ENCODE data around the gene STAT2.
"Not testable (repeated sequence)": the region's sequence is repeated elsewhere in the genome, so short reads cannot be mapped to it uniquely, and the experiment has no call there.

STAT2 gene

DNA sequence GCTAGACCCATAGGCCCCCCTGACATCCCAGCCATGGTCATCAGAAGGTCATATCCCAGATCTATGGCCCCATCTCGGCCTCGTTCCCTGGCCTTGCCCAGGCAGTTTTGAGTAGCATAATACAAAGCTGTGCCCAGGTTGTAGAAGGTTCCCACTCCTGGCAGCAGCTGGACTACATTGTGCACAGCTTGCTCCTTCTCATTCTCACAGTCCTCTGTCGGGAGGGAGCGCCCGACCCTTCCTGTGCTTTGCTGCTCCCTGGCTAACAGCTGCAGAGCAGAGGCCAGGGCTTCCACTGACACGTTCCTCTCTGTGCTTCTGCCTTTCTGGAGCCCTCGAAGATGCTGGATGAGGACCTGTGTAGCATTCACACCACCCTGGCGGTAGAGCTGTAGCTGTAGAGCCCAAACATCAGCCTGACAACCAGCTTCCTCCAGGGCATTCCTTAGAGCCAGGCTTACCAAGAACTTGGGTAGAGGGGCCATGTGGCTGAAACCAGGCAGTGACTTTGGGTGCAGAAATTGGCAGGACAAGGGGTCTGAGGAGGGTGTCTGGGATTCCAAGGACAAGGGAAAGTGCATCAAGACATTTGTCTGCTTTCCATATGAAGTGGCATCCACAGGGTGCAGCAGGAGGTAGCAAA, 1.7 kb upstream of the STAT2 start:
- DNase-seq, result no peak

DNA sequence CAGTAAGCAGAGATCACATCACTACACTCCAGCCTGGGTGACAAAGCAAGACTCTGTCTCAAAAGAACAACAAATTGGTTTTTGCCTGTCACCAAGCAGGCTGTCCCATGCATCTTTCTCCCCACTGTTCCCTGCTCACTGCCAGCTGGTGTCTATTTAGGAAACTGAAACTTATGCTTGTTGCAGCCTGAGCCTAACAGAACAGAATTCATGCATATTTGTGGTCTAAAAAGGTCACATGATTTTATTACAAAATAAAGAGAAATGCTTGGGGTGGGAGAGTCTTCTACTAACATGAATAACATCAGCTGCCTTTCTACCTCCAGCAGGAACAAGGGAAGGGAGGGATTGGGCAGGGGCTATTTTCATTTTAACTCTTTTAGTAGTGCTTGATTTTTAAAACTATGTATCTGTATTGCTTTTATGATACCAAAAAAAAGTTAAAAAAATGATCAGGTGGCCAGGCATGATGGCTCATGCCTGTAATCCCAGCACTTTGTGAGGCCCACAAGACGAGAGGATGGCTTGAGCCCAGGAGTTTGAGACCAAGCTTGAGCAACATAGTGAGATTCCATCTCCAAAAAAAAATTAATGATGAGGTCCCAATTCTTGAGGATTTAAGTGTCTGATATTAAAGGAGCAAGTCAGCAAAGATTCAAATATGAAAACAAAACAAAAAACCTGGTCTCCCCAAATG, 923 bp downstream of the STAT2 start:
- no peak for DNase-seq

DNA sequence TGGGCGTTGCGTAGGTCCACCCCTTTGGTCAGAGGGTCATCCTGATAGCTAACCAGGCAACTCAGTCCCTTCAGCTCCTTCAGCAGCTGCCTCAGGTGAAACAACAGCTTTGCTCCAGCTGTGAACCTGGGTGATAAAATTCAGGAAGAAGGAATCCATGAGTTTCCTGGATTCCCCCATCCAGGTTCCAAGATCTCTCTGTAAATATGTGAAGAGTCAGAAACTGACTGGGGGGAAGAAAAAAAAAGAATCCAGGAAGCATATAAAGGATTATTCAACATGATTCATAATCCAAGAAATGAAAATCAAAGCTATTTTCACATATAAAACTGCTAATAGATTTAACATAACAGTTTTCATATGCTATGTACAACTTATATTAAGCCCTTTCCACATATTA, 8.6 kb downstream of the STAT2 start:
- no peak for DNase-seq

DNA sequence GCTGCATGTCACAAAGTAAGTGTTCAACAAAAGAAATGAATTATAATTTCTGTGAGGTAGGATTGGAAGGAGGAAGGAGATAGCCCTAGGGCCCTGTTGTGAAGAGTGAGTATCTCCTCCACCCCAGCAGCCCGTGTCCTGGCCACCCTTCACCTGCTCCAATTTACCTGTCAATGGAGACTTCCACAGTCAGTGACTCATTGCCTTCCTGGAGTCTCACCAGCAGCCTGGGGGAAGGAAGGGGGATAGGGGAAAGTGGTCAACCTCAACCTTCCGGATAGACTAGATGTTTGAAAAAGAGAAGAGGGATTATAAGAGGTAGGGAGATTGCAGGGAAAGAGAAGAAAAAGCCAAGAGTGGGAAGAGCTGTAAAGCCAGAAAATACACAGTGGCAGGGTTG, 9.2 kb downstream of the STAT2 start:
- no peak for DNase-seq

DNA sequence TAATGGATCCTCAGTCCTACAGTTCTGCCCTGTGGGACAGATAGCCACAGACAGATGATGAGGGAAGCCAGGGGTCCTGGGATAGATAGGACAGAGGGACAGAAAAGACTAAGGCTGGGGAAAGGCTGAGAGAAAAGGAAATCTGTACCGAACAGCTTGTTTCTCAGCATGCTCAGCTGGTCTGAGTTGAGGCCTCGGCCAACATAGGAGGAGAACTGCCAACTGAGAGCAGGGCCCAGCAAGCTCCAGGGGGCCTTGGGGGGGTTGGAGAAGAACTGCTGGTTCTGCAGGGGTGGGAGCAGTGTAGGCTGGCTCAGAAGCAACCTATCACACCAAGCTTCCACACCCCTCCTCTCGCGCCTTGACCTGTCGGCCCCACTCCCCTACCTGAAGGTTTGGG, 11.1 kb downstream of the STAT2 start:
- DNase-seq, result no peak

DNA sequence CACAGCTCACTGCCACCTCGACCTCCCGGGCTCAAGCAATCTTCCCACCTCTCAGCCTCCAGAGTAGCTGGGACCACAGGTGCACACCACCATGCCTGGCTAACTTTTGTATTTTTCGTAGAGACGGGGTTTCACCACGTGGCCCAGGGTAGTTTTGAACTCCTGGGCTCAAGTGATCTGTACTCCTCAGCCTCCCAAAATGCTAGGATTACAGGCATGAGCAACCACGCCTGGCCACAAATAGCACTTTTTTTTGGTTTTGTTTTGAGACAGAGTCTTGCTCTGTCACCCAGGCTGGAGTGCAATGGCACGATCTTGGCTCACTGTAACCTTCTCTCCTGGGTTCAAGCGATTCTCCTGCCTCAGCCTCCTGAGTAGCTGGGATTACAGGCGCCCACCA, 12.7 kb downstream of the STAT2 start:
- DNase-seq, result not testable (repeated sequence)

DNA sequence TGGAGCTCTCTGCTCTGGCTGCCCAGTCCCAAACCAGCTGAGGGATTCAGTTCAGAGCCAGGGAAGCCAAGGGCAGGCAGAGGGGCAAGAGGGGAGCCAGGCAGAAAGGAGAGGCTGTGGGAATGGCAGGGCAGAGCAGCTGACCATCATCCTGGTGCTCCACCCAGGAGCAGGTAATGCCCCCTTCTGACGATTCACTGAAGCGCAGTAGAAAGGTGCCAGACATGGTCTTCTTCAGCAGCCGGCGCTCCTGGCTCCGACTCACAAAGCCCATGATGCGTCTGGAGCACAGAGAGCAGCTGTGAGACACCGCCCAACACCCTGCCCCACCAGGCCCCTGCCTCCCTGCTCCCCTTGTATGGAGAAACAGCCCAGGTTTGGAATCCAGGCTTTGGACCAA, 13.2 kb downstream of the STAT2 start:
- DNase-seq, result no peak

DNA sequence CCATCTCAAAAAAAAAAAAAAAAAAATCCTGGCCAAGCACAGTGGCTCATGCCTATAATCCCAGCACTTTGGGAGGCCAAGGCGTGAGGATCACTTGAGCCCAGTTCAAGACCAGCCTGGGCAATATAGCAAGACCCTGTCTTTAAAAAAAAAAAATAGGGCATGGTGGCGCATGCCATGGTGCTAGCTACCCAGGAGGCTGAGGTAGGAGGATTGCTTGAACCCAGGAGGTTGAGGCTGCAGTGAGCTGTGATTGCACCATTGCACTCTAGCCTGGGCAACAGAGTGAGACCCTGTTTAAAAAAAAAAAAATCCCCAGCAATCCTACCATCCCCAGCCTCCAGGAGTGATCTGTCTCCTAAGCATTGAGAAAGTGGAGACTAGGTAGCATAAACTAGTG, 17.6 kb downstream of the STAT2 start:
- not testable (repeated sequence) for DNase-seq

DNA sequence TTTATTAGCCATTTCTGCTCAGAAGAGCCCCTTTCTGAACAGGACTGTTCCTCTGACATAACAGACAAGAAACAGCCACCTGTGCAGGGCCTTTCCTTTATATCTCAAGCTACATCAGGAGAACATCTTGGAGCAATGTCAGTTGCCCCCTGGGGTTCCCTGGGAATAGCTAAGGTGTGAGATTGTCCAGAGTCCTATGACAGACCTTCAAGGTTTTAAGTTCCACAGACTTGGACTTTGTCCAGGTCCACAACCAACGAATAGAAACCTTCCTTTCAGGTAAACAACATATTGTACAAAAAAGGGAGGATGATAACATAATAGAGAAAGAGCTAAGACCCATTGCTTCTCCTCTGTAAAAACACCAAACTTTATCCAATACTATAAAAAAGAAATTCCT, 18.3 kb downstream of the STAT2 start:
- no peak for DNase-seq

DNA sequence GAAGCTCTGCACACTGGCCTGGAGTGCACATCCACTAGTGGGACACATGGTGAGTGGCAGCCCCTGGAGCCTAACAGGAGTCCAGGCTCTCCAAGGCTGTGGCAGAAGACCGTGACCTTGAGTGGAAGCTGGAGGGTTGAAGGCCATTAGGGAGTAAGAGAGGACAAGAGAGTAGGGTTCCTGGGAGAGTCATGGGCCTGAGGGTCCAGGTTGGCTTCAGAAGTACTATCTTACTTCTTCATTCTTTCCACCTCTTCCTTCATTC, 20.8 kb downstream of the STAT2 start:
- no peak for DNase-seq

DNA sequence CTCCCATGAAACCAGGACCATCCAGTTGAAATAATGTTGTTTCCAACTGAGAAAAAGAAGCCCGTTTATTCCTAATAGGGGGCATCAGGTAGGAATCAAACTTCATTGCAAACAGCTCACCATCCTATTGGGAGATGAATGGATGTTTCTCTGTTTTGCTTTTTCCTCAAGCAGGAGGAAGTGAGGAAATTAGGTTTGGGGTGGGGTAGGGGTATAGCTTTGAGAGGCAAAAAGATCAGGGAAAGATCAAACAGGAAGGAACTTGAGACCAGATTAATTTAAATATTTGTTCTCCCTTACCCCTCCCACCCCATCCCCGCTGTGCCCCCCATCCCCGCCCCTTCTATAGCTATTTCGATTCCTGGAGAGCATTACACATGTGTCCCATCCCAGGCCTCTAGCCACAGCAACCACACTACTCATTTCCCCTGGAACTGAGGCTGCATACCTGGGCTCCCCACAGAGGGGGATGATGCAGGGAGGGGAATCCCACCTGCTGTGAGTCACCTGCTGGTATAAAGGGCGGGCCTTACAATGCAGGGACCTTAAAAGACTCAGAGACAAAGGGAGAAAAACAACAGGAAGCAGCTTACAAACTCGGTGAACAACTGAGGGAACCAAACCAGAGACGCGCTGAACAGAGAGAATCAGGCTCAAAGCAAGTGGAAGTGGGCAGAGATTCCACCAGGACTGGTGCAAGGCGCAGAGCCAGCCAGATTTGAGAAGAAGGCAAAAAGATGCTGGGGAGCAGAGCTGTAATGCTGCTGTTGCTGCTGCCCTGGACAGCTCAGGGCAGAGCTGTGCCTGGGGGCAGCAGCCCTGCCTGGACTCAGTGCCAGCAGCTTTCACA, 21.4 kb downstream of the STAT2 start, which contains the start of gene IL23A:
TSS of gene IL23A (plus strand) at position 577 of the 850 bp plus-strand sequence. CDS start at position 738, 161 bp downstream.
- peak; percentile 91 for DNase-seq

DNA sequence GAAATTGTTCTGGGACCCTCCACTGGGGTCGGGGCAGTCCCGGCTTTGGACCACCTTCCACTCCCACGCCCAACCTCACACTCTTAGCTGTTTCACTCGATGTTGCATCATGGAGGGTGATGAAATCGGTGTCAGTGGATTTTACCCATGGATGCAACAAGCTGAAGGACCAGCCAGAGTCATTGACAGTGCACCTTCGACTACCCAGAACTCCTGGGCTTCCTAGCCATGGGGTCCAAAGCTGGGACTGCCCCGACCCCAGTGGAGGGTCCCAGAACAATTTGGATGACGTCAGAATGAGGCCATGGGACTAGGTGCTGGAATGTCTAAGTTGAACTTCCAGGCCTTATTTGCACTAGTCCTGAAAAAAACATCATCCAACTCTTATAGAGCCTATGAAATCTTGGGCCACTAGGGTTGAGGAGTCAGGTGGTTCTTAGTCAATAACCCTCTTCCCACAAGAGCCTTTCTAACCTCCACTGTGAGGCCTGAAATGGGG, 22.1 kb downstream of the STAT2 start:
- peak; percentile 27 for DNase-seq

DNA sequence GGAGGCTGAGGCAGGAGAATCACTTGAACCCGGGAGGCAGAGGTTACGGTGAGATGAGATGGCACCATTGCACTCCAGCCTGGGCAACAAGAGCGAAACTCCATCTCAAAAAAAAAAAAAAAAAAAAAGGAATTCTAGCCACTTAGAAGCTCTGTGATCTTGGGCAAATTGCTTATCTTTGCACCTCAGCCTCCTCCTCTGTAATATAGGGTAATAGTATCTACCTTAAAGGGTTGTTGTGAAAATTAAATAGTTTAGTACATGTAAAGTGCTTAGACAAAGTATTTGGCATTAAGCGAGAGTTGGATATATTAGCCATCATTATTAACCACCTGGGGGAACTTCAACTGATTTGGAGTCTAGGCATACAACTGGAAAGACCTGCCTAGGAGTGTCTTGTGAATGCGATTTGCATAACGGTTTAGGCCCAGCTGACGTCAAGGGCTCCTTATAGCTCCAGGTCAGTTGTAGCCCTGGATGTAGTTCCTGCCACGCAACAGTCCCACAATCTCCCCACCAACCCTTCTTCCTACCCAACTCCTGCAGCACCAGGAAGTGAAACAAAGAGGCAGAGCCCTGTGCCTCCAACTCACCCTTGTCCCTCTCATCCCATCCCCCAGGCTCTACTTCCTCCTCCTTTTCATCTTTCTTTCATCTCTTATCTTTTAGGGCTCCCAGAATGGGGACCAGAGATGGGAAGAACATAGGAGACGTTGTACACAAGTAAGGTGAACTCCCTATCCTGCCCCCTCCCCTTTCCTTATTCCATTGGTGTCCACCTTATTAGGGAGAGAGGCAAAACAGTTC, 23.3 kb downstream of the STAT2 start:
- peak; percentile 67 for DNase-seq

DNA sequence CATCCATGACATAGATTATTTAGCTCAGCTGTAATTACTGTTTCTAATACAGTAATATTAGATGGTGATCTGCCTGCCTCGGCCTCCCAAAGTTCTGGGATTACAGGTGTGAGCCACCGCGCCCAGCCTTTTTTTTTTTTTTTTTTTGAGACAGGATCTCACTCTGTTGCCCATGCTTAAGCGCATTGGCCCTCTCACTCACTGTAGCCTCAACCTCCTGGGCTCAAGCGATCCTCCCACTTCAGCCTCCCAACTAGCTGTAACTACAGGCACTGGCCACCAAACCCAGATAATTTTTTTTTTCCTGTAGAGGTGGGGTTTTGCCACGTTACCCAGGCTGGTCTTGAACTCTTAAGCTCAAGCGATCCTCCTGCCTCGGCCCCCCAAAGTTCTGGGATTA, 24.4 kb downstream of the STAT2 start:
- DNase-seq, result not testable (repeated sequence)

DNA sequence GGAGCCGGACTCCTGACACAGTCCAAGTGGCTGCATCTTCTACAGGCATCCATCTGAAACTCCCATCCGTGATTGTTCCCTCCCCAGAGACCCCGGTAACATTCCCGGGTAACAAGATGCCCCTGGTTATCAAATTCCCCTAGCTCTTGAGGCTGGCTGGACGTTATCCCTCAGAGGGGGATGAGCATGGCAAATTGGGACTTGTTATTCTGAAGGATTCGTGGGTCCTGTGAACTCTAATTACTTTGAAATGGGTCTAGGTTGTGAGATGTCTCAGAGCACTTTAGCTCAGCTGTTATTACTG, 25.5 kb downstream of the STAT2 start:
- no peak for DNase-seq

DNA sequence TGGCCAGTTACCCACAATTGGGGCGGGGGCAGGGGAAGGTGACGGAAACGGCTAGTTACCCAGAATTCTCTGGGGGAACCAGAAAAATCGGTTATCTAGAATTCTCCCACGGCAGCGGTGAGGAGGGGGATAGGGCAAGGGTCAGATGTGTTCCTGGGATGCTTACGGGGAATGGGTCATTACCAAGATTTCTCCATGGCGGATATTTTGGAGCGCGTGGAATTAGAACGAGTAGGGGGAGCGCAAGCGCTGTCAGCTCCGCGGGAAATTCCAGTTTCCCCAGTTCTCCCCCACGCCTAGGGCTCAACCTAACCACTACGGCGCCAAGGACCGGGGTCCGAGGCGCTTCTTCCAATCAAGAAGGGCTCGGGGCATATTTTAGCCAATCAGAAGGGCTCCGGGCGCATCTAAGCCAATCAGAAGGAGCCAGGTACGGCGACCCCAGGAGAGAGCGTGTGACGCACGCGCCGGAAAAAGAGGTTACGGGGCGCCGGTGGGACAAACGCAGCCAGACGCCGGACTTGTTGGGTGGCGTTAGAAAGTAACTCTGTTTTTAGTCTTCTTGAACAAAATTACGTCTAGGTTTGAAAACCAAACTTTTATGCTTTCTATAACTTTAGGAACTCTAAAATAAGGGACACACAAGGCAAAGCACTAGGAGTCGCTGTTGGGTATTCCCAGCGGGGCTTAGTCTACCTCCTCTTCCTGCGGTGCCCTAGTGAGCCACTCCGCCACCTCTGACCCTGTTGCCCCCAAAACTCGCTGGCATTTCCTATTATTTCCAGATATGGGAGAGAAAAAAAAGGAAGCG, 26.0 kb downstream of the STAT2 start, which contains the start of gene PAN2:
TSS of gene PAN2 (minus strand) at position 322 of the 811 bp plus-strand sequence. CDS start 906 bp downstream, outside the sequence.
- peak; percentile 97 for DNase-seq

DNA sequence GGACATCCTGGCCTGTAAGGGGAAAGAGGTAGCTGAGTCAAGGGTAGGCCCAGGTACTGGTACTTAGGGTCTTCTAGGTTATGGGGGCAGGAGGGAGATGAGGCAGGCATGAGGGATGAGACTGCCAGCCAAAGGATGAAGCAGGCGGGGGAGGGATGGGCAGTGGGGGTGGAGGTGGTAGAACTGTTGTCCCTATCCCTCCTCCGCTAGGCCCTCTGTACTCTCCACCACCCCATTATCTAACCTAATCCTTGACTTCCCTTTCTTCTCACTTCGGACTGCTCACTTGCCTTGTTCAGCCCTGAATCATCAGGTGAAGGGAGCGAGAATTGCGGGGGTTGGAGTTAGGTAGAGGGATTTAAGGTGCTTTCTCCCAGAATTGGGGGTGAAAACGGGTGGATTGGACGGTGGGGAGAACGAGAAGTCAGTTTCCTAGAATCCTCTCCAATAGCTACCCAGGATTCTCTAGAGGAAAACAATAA, 26.7 kb downstream of the STAT2 start:
- DNase-seq, result no peak

DNA sequence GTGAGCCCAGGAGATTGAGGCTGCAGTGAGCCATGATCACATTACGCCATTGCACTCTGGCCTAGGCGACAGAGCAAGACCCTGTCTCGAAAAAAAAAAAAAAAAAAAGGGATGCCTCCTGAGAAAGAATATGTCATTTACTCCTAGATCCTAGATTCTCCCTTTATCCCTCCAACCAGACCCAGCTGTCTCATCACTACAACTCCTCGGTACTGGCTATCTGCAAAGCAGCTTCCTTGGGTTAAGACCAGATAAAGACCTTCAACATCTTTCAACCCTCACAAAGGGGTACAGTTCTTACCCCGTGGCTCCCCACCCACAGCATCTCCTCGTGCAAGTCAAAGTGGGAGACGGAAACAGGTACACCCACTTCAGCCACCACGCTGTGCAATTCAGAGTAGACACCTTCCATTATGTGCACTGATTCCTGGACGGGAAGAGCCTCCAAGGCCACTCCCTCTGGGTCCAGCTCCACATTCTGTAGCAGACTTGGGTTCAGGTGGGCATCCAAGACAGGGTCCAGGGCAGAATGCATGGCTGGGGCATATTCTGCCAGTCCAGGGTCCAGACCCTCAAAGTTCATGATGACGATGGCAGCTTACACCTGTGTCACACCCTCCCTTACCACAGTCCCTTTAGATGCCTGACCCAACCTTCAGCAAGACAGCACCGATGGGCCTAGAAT, 27.3 kb downstream of the STAT2 start:
- no peak for DNase-seq

DNA sequence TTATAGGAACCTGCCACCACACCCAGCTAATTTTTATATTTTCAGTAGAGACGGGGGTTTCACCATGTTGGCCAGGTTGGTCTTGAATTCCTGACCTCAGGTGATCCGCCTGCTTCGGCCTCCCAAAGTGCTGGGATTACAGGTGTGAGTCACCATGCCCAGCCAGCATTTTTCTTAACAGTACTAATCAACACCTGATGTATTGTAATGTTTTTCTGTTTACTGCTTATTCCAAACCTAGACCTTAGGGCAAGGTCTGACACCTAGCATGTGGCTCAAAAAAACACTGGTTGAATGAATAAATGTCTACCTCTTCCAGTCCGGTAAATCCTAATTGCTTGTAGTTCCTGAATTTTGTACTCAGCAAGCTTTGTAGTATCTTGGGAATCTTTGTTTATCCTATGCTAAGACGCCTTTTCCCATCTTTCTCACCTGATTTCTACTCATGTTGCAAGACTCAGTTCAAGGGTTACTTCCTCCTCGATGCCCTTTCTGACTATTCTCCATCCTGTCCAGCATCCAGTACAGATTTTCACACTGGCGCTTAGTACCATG, 28.9 kb downstream of the STAT2 start:
- DNase-seq, result no peak

DNA sequence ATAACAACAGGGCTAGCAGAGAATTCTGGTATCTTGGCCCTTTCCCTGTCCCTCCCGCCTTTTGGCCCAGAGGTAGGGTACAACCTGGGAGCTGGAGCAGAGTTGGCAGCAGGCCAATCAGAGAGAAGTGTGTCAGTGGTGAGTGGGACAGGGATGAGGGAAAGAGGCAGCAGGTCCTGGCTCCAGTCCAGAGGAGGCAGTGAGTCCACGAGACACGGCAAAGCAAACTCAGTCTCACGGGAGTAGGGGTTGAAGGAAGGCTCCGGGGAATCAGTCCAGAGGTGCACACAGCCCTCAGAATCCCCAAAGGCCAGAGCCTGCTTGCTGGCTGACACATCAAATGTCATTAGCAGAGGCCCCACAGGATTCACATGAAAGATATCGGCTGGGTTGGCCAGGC, 33.4 kb downstream of the STAT2 start:
- DNase-seq, result no peak

DNA sequence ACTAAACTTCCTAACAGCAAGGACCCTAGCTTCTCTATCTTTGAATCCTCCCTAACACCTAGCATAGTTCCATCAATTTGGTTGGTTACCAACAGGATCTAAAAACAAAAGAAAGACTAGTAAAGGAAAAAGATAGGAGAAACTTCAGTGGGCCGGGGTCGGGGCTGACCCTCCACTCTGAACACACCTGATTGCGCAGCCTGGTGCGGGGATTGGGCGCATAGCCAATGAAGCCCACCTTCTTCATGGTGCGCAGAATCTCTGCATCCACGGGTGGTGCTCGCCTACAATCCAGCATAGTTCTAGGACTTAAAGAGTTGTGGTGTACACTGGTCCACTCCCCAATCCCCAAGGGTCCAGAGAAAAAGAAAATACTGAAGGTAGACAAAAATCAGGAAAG, 33.8 kb downstream of the STAT2 start:
- no peak for DNase-seq

Measured in CD4-positive, alpha-beta T cell treated with Interleukin-15 for 1 hour (primary cell).